GM18519 (cell line): ENCODE results near the gene S100A2.
"Not testable (repeated sequence)": the region's sequence is repeated elsewhere in the genome, so short reads cannot be mapped to it uniquely, and the experiment has no call there.

Source experiments
- ATAC-seq: cut with Tn5 transposase; IDR thresholded peaks from one replicate; pipeline ENCODE4 v1.9.1; 2021; ENCODE audit warnings: mild to moderate bottlenecking, moderate library complexity; ENCODE audit not compliant: unreplicated experiment, low FRiP score

S100A2 gene

GRCh38 chr1:153534226-153534924 is 31.3 kb downstream of the S100A2 start:
- no peak for ATAC-seq

GRCh38 chr1:153533689-153534201 is 31.9 kb downstream of the S100A2 start:
- no peak for ATAC-seq

DNA sequence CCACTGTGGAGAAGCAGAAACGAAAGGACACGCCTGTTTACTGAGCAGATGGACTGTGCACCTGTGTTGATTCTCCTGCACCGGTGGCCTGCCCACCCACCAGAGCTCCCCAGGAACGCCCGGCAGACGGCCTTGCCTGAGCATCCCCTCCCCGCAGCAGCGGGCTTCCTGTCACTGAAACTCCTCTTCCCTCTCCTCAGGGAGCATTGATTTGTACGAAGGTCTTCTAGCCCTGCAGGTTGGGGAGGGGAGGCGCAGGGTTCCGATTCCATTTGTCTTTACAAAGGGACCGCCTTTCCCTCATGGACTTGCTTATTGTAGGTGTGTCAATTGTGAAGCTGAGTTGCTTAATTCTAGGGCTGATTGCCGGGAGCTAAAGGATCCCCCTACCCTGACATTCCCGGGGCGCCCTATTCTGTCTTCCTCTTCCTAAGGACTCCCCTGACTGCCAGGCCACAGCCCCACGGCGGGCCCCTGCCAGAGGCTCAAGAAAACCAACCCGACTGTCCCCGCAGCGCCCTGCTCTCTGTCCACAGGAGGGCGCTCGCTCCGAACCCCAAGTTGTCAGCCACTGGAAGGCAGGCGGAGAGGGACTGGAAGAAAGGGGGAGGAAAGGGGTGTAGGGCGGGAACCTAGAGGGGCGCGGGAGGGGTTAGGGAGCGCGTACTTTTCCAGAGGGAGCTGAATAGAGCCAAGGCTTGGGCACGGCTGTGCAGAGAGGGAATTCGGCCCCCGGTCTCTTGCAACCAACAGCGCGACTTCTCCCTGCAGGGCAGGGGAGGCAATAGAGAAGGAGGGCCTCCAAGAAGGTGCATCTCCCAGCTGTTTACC is 32.7 kb downstream of the S100A2 start:
- ATAC-seq, result no peak

DNA sequence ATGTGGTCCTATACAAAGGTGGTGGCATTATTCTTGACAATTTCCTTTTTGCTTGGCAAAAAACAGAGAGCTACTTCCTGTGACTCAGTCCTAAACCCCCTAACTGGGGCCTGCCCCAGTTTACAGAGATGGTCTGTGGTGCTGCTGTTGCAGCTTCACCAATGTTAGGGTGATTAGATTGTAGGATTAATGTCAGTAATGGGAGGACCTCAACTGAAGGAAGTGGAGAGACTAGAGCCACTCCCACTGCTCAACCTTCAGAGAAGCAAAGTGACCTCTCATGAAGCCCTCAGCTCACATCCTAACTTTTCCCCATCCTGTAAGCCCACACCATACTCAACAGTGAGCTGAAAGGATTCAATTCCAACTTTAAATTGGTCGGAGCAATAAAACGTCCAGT is 33.5 kb downstream of the S100A2 start:
- no peak for ATAC-seq

DNA sequence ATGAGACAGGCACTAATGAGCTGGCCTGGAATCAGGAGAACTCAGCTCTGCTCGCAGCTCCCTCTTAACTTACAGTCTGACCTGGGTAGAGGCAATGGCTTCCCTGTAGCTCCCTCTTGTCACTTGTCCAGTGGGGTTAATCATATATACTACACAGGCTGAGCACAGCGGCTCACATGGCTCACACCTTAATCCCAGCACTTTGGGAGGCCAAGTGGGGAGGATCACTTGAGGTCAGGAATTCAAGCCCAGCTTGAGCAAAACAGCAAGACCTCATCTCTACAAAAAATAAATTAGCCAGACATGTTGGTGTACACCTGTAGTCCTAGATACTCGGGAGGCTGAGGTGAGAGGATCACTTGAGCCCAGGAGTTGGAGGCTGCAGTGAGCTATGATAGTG is 34.0 kb downstream of the S100A2 start:
- ATAC-seq, result no peak

GRCh38 chr1:153527683-153528040 is 38.0 kb downstream of the S100A2 start:
- ATAC-seq, result no peak

DNA sequence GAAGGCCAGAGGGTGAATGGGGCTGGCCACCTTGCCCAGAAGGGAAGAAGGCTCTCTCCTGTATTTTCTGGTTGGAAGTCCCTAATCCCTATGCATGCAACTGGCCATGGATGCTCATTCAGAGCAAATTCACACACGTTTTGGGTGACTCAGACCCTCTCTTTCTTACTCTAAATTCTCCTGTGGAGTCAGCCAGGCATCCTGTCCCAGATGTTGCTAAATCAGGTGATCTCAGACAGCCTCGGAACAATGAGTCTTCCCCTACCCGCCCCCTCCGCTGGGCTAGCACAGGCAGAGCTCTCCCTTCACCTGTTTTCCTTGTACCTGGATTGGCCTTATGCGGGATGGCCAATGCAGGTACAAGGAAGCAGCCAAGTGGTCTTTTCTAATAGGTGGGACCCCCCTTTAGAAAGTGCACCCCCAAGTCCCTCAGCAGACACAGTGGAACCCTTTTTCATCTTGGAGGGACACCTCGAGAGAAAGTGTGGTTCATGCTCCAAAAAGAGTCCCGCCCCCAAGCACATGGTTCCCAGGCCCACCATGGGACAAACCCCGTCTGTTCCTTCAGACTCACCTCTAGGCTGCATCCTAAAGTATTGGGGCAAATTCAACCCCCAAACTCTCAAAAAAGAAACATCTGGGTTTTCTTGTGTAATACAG is 38.5 kb downstream of the S100A2 start:
- no peak for ATAC-seq

GRCh38 chr1:153526132-153526543 is 39.5 kb downstream of the S100A2 start:
- ATAC-seq, result no peak

GRCh38 chr1:153525088-153525728 is 40.4 kb downstream of the S100A2 start:
- no peak for ATAC-seq

GRCh38 chr1:153522353-153523048 is 43.1 kb downstream of the S100A2 start:
- ATAC-seq, result not testable (repeated sequence)

DNA sequence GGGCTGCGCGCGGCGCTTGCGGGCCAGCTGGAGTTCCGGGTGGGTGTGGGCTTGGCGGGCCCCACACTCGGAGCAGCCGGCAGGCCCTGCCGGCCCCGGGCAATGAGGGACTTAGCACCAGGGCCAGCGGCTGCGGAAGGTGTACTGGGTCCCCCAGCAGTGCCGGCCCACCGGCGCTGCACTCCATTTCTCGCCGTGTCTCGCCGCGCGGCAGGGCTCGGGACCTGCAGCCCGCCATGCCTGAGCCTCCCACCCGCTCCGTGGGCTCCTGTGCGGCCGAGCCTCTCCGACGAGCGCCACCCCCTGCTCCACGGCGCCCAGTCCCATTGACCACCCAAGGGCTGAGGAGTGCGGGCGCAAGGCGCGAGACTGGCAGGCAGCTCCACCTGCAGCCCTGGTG is 43.8 kb downstream of the S100A2 start:
- ATAC-seq, result not testable (repeated sequence)

DNA sequence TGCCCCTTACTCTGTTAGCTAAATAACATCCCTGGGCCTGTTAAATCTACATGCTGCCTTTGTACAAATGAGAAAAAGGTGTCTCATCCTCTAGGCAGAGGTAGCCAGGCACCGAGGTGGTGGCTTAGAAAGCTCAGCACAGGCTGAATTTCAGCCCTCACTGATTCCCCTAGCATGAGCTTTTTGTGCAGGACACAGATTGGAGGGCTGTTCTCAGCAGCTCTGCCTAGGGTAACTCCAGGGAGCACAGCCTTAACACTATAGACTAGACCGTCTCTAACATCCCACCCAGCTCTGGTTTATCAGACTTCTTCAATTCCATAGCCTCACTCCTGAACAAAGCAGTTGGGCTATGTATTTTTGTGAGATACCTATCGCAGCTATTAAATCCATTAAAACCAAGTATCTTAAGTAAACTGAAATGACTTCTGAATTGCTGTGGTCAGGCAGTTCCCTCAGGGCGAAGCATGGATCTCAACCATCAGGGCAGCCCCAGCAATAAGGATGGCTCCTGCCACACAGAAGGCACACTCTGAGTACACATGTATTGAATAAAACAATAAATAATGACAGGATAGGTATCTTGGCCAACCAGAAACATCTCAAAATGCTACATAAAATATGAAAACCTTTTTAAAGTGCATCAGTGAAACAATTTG is 44.7 kb downstream of the S100A2 start:
- no peak for ATAC-seq

DNA sequence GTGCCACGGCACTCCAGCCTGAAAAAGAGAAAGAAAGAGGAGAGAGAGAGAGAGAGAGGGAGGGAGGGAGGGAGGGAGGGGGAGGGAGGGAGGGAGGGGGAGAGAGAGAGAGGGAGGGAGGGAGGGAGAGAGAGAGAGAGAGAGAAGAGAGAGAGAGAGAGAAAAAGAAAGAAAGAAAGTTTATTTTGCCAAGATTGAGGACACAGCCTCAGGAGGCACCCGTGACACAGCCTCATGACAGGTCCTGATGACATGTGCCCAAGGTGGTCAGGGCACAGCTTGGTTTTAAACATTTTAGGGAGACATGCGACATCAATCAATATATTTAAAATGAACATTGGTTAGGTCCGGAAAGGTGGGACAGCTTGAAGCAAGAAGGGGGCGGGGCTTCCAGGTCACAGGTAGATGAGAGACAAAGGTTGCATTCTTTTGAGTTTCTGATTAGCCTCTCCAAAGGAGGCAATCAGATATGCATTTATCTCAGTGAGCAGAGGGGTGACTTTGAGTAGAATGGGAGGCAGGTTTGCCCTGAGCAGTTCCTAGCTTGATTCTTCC is 45.4 kb downstream of the S100A2 start:
- ATAC-seq, result not testable (repeated sequence)

- no peak for ATAC-seq
Observed at GRCh38 chr1:153519242-153519641, 46.4 kb downstream of the S100A2 start.

- no peak for ATAC-seq
Observed at GRCh38 chr1:153515504-153516394, 49.9 kb downstream of the S100A2 start.

- no peak for ATAC-seq
Observed at GRCh38 chr1:153513666-153514065, 52.0 kb downstream of the S100A2 start.

- ATAC-seq, result no peak
Observed at GRCh38 chr1:153513023-153513422, 52.6 kb downstream of the S100A2 start.
